Right lobe of liver (tissue), 4 donors: Measurements from ENCODE around the gene WBP1.

Experiments
- CTCF ChIP-seq, 4 donors: fragments of 200-600 bp in 3 of 4; fragments of 450-650 bp in 1 of 4; IDR thresholded peaks; one replicate each; pipeline versions ENCODE4 v1.5.1 to v1.8.0; 2016 to 2022; ENCODE audit warnings: antibody characterized with exemption in 4 of 4, mild to moderate bottlenecking in 2 of 4
- POLR2A ChIP-seq: fragments of 450-650 bp; IDR thresholded peaks from one replicate; pipeline ENCODE4 v1.6.1; 2017; ENCODE audit warnings: antibody characterized with exemption, mild to moderate bottlenecking
- donor health status: DM: no; HTN: no; CAD: no.
- donor health status: DM: no; HTN: no; CAD: no.
- donor health status: DM: no; HTN: yes; CAD: no.

GRCh38 chr2:74425523-74425922 is 32.7 kb upstream of the WBP1 start:
- TF ChIP-seq CTCF (IDR thresholded peaks at IDR 0.05) (no peak), POLR2A (no peak)
